Activated CD4-positive, alpha-beta T cell treated with anti-CD3 and anti-CD28 coated beads, Interleukin-2, Interleukin-6, amounts not matched to agents 100 ng/mL and 50 ng/mL, durations not matched to agents 16 hours and 8 hours (primary cell): ENCODE results near the gene MROH2B.

ENCODE experiments used
- DNase-seq: peaks from one replicate; pipeline ENCODE4 v3.0.0-alpha.2; 2020

Gene MROH2B

GRCh38 chr5:40962207-40962955 is 108.8 kb downstream of the MROH2B start:
- DNase-seq = no peak

DNA sequence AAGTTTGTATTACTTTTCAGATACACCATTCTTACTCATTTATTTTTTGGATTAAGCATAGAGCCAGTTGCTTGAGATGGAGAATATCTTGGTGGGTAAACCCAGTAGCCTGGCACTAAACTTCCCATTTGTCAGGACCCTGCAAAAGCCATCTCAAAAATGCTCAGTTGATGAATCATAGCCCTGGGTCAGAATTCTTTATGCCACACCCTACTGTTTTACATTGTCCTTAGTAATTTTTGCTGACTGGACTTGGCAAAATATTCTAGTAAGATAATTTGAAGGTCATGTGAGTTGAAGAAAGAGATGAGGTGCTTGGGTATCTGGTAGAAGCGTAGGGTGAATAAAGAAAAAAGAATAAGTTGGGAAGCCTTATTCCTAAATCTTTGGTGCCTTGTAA is 111.1 kb downstream of the MROH2B start:
- DNase-seq = no peak

GRCh38 chr5:40958811-40959210 is 112.3 kb downstream of the MROH2B start:
- no peak for DNase-seq

DNA sequence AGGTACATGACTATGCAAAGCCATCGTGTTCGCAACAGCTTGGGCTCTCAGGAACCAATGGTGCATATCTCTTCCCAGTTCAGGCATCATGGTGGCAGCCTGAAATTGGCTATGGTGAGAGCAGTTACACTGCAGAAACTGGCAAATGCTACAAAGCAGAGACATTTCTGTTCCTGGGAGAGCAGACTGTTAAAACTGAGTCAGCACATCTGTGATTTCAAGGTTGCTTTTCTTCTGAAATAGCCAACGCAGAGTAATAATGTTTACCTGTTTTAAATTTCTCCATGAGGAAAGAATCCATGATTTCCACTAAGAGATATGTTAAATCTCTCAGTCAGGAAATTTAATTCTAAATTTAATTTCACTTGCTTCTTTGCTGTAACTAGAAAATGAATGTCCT is 114.1 kb downstream of the MROH2B start:
- DNase-seq = no peak

- DNase-seq = no peak
Observed at GRCh38 chr5:40955313-40955712, 115.8 kb downstream of the MROH2B start.
